ENCODE results near the gene SSTR4.
"Not testable (repeated sequence)": the region's sequence is repeated elsewhere in the genome, so short reads cannot be mapped to it uniquely, and the experiment has no call there.

SSTR4 gene

DNA sequence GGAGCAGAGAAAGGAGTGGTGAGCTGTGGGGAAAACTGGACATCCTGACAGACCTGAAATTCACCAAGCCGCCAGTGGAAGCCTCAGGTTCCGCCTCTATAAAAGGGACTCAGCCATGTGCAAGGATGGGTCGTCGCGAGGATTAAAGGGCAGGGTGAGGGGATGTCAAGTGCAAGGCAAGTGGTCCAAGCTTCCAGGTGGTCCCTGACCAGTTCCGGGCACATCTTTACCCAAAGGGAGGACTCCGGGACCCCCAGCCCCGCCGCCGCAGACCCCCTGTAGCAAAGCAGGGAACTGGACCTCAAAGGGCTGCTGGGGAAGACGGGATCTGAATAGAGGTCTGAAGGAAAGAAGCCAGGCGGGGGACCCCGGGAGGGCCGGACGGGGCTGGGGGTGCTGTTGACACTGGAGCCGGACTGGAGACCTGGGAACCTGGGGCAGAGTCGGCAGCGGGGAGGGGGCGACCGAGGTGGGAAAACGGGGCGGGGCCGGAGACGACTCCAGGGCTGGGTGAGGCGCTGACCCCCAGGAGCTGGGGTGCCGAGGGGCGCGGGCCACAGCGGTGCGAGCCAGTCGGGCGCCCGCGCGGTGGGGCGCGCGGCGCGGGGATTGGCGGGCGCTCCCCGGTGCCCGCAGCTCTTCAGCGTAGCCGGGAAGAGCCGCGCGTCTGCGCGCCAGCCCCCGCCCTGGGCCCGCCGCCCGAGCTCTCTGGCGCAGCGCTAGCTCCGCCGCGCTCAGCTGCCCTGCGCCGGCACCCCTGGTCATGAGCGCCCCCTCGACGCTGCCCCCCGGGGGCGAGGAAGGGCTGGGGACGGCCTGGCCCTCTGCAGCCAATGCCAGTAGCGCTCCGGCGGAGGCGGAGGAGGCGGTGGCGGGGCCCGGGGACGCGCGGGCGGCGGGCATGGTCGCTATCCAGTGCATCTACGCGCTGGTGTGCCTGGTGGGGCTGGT lies at the start of gene SSTR4:
Gene SSTR4 (plus strand): TSS at position 592 of the 951 bp plus-strand sequence. CDS start 172 bp downstream, at position 764.
- no peak for DNase-seq (ENCODE audit: low read depth, low spot score)

GRCh38 chr20:22986601-22987000 lies 48.5 kb upstream of the SSTR4 start:
- no peak for DNase-seq (ENCODE audit: low read depth, low spot score)

DNA sequence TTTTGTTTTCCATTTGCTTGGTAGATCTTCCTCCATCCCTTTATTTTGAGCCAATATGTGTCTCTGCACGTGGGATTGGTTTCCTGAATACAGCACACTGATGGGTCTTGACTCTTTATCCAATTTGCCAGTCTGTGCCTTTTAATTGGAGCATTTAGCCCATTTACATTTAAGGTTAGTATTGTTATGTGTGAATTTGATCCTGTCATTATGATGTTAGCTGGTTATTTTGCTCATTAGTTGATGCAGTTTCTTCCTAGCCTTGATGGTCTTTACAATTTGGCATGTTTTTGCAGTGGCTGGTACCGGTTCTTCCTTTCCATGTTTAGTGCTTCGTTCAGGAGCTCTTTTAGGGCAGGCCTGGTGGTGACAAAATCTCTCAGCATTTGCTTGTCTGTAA lies 43.7 kb upstream of the SSTR4 start:
- not testable (repeated sequence) for DNase-seq (ENCODE audit: low read depth, low spot score)

- DNase-seq (ENCODE audit: low read depth, low spot score), result no peak
These were observed 41.3 kb upstream of the SSTR4 start for GRCh38 chr20:22993823-22994222.

DNA sequence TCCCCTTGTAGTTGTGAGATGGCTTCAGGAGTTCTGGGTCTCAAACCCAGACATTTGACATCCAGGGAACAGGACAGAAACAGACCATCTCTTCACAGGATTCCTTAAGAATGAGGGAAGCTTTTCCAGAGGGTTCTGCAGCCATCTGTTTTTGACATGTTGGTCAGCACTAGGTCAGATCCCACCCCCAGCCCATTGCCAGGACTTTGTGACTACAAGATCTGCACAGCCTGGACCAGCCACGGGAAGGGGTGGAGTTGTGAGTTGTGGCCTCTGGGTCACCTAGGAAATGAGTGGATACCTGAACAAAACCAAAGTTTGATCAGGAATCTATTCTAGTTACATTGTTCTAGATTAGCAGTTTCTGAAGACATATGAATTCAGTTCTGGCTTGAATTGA lies 39.2 kb upstream of the SSTR4 start:
- no peak for DNase-seq (ENCODE audit: low read depth, low spot score)

GRCh38 chr20:22998476-22998875 lies 36.6 kb upstream of the SSTR4 start:
- DNase-seq (ENCODE audit: low read depth, low spot score), result no peak

GRCh38 chr20:22999756-23000155 lies 35.4 kb upstream of the SSTR4 start:
- no peak for DNase-seq (ENCODE audit: low read depth, low spot score)

DNA sequence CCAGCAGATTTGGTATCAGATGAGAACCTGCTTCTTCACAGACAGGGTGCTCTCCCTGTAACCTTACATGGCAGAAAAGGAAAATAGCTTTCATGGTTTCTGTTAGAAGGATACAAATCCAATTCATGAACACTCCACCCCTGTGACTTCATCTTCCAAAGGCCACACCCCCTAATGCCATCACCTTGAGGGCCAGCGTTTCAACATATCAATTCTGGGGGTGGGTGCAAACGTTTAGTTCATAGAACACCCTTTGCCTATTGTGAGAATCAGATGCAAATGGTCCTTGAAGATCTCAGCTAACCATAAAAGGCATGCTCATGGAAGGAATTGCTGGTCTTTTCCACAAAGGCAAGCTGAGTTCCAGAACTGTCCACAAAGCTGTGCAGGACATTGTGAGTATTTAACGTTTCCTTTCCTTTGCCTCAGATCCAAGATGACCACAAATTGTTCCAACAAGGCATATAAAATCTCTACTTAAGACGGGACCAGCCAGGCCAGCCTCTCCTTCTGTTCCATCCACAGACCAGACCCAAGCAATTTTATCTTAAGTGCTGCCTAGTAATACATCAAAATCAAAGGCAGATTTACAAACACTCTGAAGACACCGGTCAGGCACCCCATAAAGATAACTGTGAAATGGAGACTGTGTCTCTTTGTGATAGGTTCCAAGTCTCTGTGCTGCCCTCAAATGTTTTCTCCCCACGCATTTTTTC lies 34.7 kb upstream of the SSTR4 start:
- no peak for DNase-seq (ENCODE audit: low read depth, low spot score)

- DNase-seq (ENCODE audit: low read depth, low spot score), result no peak
These were observed 32.8 kb upstream of the SSTR4 start for GRCh38 chr20:23002276-23002675.

- no peak for DNase-seq (ENCODE audit: low read depth, low spot score)
These were observed 32.0 kb upstream of the SSTR4 start for GRCh38 chr20:23003077-23003635.

DNA sequence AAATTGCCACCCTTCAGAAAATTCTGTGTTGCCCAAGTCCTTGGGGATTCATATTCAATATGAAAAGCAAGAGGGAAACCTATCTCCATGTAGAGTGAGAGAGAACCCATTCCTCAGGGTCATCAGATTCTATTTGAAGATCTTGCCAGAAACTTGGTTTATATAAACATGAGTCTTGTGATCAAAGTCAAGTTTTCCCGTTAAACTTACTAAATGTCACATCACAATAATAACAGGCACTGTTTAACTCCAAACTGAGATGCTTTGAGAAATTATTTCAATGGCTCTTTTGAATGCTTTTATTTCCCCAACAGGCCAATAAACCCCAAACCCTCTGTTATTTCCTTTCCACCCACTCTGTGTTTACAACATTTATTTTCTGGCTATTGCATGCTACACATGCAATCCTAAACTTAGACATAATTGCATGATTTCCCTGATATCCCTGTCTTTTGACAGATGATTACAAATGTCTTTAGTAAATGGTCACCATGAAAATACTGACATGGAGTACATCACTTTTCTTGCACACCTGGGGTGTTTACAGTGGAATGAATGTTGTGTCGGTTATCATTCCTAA lies 31.1 kb upstream of the SSTR4 start:
- no peak for DNase-seq (ENCODE audit: low read depth, low spot score)

- no peak for DNase-seq (ENCODE audit: low read depth, low spot score)
These were observed 29.3 kb upstream of the SSTR4 start for GRCh38 chr20:23005776-23006175.

GRCh38 chr20:23007462-23007861 lies 27.6 kb upstream of the SSTR4 start:
- DNase-seq (ENCODE audit: low read depth, low spot score), result no peak

DNA sequence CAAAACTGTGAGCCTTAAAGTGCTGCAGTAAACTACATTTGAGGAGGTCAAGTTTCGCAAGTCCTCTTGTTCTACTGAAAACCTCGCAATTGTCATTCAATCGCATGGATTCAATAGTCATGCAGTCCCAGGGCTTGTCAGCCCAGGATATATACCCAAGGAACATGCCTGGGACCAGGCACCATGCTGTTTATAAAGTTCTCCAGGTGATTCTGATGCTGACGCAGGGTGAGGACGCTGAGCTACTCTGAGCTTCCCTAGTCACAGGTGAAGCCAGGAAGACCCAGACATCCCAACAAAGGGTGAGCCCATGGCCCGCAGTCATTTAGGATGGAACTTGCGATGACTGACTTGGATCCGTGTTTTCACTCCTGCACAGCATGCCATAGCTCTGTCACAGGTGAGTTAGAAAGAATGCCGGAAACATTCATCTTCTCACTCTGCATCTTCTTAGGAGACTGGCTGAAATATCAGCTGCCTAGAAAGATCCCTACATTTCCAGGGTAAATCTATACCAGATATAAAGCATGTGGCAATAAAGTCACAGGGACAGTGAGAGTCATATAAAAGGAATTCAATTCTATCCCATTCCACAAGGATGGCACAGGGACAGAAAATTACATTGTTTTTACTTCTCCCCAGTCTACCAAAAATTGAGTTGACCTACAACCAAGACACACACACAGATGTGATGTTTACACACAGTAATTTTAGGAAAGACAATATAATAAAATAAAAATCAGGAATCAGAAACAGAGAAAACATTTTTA lies 27.0 kb upstream of the SSTR4 start:
- DNase-seq (ENCODE audit: low read depth, low spot score), result no peak

- DNase-seq (ENCODE audit: low read depth, low spot score), result no peak
These were observed 26.4 kb upstream of the SSTR4 start for GRCh38 chr20:23008667-23009066.

- no peak for DNase-seq (ENCODE audit: low read depth, low spot score)
These were observed 25.5 kb upstream of the SSTR4 start for GRCh38 chr20:23009636-23010035.

- DNase-seq (ENCODE audit: low read depth, low spot score), result no peak
These were observed 25.0 kb upstream of the SSTR4 start for GRCh38 chr20:23010096-23010495.

GRCh38 chr20:23011008-23011721 lies 23.9 kb upstream of the SSTR4 start:
- DNase-seq (ENCODE audit: low read depth, low spot score), result no peak

GRCh38 chr20:23013429-23013828 lies 21.7 kb upstream of the SSTR4 start:
- no peak for DNase-seq (ENCODE audit: low read depth, low spot score)

DNA sequence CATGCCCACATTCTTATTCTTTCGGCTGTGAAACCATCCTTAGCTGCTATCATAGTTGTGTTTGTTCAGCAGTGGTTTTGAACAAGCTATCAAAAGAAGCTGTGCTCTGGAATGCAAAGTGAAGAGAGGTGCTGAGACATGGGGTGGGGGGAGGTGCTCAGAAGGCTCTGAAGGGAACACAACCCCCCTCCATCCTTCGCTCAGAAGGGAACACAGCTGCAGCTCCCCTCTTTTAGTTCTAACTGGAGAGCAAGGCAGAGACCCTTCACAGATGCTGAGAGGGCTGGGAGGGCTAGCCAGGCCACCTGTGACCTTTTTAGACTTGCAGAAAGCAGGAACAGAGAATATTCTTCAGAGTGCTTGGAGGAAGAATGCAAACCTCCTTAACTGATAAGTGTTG lies 17.6 kb upstream of the SSTR4 start:
- DNase-seq (ENCODE audit: low read depth, low spot score), result no peak

DNA sequence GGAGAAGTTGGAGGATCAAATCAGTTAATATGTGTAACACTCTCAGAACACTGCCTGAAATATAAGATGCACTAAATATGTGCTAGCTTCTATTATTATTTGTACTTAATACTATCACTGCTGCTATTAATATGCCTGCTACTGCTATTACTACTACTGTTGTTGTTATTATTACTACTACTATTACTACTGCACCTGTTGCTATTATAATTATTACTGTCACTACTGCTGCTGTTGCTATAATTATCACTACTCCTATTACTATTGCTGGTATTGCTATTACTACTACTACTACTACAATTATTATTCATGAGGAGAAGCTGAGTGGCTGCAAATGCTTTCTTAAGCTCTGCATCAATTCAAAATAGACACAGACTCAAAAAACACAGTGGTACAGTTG lies 16.7 kb upstream of the SSTR4 start:
- DNase-seq (ENCODE audit: low read depth, low spot score), result no peak

All from brain pericyte (primary cell).